SJCRH30 (cell line): ENCODE data around the gene GAST. TPM values are rescaled to one million over a fixed set of nuclear protein-coding genes. Genes with fewer than 3 reads are reported as not detected.

ENCODE experiments used
- DNase-seq, 2 experiments: peaks; one replicate each; pipeline ENCODE4 v3.0.0-alpha.2; 2015 to 2020
- H3K27ac ChIP-seq: fragments of 250-450 bp; sonication (Bioruptor Pico); 2 replicates; pipeline ENCODE4 v1.5.1; 2020; ENCODE audit warnings: mild to moderate bottlenecking, moderate library complexity
- H3K27me3 ChIP-seq: fragments of 250-450 bp; sonication (Bioruptor Pico); 2 replicates; pipeline ENCODE4 v1.5.1; 2020; ENCODE audit warnings: mild to moderate bottlenecking, moderate library complexity
- H3K36me3 ChIP-seq: fragments of 250-450 bp; sonication (Bioruptor Pico); 2 replicates; pipeline ENCODE4 v1.5.1; 2020; ENCODE audit warnings: mild to moderate bottlenecking, moderate library complexity
- H3K4me1 ChIP-seq: fragments of 250-450 bp; sonication (Bioruptor Pico); 2 replicates; pipeline ENCODE4 v1.5.1; 2020; ENCODE audit warnings: mild to moderate bottlenecking, moderate library complexity
- H3K4me3 ChIP-seq: fragments of 250-450 bp; sonication (Bioruptor Pico); 2 replicates; pipeline ENCODE4 v1.5.1; 2020; ENCODE audit warnings: mild to moderate bottlenecking, moderate library complexity
- H3K9me3 ChIP-seq: fragments of 250-450 bp; sonication (Bioruptor Pico); replicated peaks from 2 replicates; pipeline ENCODE4 v1.5.1; 2020; ENCODE audit warnings: mild to moderate bottlenecking, moderate library complexity
- total RNA-seq: library from RNA; depleted of rRNA; stranded (reverse); fragments of >200 nt; shearing (Covaris generic); gene quantifications from 2 replicates; pipeline ENCODE4 v1.2.3, GENCODE V29; 2014; rRNA removed

Gene GAST
- total RNA-seq, 1 experiment from 2014 or later = not detected

DNA sequence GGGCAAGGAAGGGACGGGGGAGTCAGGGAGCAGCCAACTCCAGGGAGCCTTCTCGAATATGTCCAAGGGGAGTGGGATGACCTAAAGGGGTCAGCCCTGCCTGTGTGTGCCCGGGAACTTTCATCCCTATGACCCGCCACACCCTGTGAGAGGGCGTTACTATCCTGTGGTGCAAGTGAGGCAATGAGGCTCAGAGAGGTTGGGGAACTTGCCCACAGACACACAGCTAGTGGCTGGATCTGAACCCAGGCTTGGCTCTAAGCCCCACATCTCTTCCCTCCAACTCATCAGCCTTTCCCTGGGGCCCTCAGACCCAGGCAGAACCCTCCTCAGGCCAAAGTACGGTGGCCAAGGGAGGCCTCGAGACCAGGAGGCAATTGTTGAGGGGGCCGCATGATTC, 51.2 kb downstream of the GAST start:
- no peaks in the 10 kb centered on the region for H3K27me3 ChIP-seq
- no peaks in the 10 kb centered on the region for H3K9me3 ChIP-seq
- no peak for DNase-seq
- no peak overlapping the region for H3K27ac ChIP-seq
- no peak overlapping the region for H3K4me3 ChIP-seq
- no peaks in the 10 kb centered on the region for H3K4me1 ChIP-seq
- H3K36me3 ChIP-seq = no peaks in the 10 kb centered on the region

Other genes with a start within 250 kb of the GAST start
- not detected in 2 replicates for gene KRT32, start 244.9 kb upstream of the GAST start, total RNA-seq
- not detected in 2 replicates for gene KRT35, start 231.2 kb upstream of the GAST start, total RNA-seq
- not detected in 2 replicates for gene KRT36, start 222.4 kb upstream of the GAST start, total RNA-seq
- 0.30 TPM in 1 of 2 replicates, not detected in the other for gene KRT13, start 206.7 kb upstream of the GAST start, total RNA-seq
- 0.08 TPM in 1 of 2 replicates, not detected in the other for gene KRT15, start 193.4 kb upstream of the GAST start, total RNA-seq
- gene KRT19, start 184.0 kb upstream of the GAST start, total RNA-seq = 0.25 TPM in 1 of 2 replicates, not detected in the other
- not detected in 2 replicates for gene KRT9, start 140.3 kb upstream of the GAST start, total RNA-seq
- not detected in 2 replicates for gene KRT14, start 125.4 kb upstream of the GAST start, total RNA-seq
- 0.08 TPM in 1 of 2 replicates, not detected in the other for gene KRT16, start 99.6 kb upstream of the GAST start, total RNA-seq
- 134 and 149 TPM in 2 replicates for gene KRT17, start 87.8 kb upstream of the GAST start, total RNA-seq
- 107 and 142 TPM in 2 replicates for gene EIF1, start 23.4 kb upstream of the GAST start, total RNA-seq
- 0.08 and 0.10 TPM in 2 replicates for gene HAP1, start 22.3 kb downstream of the GAST start, total RNA-seq
- 1.2 and 1.7 TPM in 2 replicates for gene JUP, start 74.4 kb downstream of the GAST start, total RNA-seq
- 15.7 and 16.9 TPM in 2 replicates for gene P3H4, start 99.6 kb downstream of the GAST start, total RNA-seq
- gene FKBP10, start 100.7 kb downstream of the GAST start, total RNA-seq = 61.4 and 72.2 TPM in 2 replicates
- gene NT5C3B, start 123.9 kb downstream of the GAST start, total RNA-seq = 115 and 120 TPM in 2 replicates
- gene KLHL10, start 125.5 kb downstream of the GAST start, total RNA-seq = not detected in 2 replicates
- gene KLHL11, start 153.1 kb downstream of the GAST start, total RNA-seq = 22.4 and 23.8 TPM in 2 replicates
- 137 and 141 TPM in 2 replicates for gene ACLY, start 206.6 kb downstream of the GAST start, total RNA-seq
- gene ODAD4, start 218.3 kb downstream of the GAST start, total RNA-seq = 0.15 and 0.24 TPM in 2 replicates